GM18873 (cell line): ENCODE data around the gene TUNAR.

Experiments
- ATAC-seq: cut with Tn5 transposase; IDR thresholded peaks from one replicate; pipeline ENCODE4 v1.9.1; 2021; ENCODE audit warnings: mild to moderate bottlenecking, moderate library complexity, moderate number of reproducible peaks; ENCODE audit not compliant: unreplicated experiment, low FRiP score

TUNAR gene

DNA sequence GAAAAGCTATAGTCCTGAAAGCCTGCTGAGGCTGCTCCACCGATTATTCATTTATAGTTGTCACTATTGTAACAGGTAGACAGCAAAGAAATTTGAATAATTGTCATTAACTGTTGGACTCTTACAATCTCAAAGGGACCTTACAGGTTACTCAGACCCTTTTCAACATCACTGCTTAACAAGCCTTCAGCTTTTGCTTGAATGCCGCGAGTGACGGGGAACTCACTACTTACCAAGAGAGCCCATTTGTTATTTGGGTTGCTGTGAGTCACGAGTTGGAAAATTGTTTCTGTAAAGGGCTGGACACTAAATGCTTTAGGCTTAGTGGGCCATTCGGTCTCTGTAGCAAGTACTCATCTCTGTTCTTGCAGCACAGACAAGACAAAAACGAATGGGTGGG lies 5.9 kb upstream of the TUNAR start:
- no peak for ATAC-seq

DNA sequence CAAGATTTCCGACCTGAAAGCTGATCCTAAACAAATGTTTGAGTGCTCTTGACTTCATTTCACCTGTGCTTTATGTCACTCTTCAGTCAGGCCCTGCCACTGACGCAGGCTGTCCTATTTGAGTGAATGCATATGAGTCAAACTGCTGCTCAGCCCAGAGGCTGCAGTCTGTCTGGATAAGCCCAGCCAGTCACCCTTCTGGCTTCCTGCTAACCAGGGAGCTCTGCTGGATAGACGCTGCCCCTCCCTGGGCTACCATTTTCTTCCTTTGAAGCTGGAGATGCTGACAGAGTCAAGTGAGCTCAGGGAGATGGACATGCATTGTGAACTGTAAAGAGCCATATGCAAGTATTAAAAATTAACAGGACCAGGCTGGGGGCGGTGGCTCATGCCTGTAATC lies 5.1 kb upstream of the TUNAR start:
- ATAC-seq = no peak

DNA sequence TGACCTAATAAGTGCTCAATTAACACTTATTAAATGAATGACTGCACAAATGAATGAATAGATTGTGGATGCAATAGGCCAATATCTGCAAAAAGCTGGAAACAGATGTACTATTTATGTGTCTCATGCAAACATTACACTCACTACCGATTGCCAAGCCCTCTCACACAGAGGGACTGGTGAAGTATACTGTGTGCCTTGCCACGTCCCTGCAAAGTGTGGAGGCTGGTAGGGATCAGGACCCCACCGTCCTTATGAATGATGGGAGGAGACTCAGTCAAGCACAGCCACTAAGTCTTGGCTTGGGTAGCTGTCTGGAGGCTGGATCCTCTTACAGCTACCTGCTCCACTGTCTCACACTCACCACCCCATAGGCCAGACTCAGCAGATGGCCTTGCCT lies 3.9 kb upstream of the TUNAR start:
- ATAC-seq = no peak

DNA sequence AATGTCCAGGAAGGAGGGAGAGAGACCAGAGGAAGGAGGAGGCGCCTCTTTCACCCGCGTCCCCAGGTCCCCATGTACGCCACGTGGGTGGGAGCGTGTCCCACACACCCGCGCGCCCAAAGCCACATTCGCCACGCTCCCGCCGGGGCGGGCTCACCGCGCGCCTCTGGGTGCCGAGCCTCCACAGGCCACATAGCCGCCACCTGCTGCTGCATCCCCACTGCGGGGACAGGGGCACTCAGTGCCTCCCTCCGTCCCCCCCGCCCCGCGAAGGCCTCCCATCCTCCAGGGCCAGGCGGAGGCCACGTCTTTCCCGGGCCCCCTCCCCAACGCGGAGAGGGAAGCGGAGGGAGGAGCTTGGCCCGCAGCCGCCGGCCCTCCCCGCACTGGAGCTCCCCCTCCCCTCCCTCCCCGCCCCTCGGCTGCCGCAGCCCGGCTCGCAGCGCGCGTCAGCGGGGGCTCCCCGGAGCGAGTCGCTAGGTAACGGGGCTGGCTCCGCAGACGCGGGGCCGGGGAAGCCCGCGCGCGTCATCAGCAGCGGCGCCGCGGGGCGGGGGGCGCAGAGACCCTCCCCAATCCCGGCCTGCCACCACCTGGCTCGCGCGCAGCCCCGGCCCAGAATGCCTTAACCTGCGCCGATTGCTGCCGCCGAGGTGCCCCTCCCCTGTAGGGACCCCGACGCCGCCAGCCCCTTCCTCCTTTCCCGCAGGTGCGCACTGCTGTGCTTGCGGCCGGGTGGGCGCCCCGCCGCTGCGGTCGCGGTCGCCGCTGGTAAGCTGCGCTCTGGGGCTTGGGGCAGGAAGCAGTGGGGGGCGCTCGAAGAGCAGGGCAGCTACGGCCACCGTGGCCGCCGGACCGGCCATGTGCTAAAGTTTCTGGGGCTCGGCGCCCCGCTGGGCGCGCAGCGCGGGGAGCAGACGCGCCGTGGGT lies 536 bp upstream of the TUNAR start:
- no peak for ATAC-seq

DNA sequence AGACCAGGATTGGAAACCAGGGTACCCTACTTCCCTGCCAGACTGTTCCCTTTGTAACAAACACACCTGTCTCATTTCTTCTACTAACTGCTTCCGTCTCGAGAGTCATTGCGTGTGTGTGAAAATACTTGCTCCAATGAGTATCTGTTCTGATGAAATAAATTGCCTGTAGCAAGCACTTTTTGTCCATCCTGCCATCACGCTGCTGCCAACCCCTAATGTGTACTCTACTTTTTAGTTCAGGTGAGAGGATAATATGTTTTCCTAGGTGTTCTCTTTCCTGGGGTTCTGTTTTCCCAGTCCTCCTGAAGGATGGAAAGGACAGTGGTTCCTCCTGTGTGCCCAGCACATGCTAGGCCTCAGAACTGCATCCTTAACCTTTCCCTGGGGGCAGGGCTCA lies 1.0 kb downstream of the TUNAR start:
- ATAC-seq = no peak

DNA sequence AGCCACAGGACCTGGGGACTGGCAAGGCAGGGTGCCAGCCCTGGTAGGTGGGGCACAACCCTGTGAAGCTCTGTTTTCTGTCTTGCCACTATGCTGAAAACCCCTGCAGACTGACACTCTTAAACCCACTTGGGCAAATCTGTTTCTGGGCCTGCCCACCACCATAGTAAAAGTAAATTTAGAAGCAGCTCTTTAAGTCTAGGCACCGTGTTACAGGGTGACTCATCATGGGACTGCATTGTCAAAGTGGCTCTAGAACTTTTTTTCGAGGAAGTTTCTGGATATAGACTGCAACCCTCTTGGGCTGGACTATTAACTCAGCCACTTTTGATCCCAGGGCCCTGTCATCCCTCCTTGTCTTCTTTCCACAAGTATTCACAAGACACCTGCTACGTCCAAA lies 7.7 kb downstream of the TUNAR start:
- ATAC-seq = no peak

DNA sequence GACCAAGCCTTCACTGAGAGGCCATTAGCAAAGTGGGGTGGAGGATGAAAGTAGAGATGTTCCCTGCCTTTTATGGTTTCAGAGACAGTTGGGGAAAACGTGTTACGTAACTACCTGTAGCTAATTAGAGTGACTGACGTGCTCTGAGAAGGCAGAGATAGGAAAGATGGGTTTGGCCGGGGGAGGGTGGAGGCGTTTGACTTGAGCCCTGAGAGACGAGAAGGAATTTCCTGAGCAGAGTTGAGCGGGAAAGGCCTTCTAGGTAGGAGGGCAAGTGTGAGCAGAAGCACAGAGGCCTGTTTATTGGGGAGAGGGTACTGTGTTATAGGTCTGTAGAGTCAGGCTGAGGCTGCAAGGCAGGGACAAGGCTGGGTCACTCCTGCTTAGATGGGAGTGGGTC lies 8.6 kb downstream of the TUNAR start:
- ATAC-seq = no peak

DNA sequence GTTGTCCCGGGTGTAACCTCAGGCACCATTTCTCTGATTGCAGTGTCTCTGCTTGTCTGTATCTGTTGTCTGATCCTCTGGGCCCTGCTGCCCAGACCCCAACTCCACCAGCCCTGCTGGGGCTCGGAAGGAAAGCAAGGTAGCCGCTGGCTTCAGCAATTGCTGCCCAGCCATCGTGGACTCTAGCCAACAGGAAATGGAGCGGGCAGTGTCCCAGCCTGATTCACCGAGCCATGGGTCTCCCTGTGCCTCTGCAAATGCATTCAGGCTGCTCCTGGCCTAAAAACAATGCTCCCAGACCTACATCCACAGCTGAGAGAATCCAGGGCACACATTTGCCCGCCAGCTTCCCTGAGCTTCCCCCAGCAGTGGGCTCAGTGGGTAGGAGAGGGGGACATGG lies 9.2 kb downstream of the TUNAR start:
- no peak for ATAC-seq

DNA sequence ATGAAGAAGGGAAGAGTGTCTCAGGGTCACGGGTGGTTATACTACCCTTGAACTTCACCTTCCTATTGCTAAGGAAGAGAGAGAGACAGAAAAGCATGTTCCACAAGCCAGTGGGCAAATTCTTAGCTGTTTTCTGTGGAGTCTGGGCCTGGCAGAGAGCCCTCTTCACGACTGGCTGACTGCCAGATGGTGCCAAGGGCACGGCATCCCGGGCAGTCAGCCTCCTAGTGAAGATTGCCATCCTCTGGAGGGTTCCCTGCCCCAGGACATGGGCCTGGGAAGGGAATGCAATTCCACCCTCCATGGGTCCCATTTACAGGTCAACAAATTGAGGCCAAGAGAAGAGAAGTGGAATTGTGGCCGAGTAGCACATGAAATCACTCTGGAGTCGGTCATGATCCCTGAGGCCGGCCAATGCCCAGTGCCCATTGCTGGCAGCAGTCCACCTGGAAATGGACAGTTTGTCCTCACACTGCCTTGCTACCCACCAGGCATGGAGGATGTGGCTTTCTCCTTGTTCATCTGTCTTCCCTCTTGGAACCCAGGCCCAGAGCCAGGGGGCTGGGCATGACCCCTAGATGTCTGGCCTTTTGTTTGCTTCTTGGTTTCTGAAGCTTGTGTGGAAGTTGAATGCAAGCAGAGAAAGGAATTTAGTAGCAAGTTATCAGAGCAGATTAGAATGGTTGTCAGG lies 9.9 kb downstream of the TUNAR start:
- no peak for ATAC-seq

DNA sequence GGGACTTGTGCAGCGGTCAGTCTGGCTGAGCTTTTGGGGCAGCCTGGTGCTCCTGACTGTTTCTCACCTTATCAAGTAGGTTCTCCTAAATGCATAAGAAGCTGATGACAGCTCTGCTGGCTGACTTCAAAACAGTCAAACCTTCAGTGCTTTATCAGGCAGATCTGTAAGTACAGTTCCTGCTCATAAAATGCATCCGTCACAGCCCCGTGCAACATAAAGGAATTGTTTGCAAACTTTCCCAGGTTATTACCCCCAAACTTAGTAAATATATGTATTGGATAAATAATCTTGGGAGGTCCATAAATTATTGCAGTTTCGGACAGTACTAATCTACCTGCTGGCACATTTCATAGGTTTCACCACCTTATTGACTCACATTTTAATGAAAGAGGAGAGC lies 10.7 kb downstream of the TUNAR start:
- no peak for ATAC-seq

DNA sequence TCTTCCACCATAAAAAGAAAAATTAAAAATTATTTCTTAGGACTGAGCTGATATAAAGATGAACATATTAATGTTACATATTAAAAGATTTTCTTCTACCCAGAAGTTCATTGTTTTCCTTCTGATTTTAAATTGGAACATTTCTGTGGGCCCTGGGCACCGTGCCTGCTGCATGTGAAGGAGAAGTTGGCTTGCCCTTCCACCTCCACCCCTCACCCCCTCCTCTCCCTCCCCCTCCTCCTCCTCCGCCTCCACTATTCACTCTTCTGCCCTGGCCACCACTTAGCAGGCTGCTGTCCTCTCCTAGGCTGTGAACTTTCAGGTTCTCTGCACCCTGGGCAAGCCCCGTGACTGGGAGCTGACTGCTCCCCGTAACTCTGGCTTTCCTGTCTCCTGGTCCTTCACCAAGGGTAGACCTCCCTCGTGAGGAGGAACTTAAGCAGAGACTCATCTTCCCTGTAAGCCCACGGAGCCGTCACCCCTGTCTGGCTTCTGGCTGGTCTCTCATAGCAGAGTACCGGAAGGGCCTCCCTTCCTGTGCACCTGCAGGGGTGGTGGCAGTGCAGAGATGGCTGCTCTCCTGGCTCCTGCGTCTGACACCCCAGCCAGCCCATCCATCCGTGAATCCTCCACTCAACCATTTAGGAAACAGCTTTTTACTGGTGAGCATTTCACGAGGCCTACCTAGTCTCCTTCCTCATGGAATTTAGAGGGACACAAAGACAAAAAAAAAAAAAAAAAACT lies 12.8 kb downstream of the TUNAR start:
- no peak for ATAC-seq

DNA sequence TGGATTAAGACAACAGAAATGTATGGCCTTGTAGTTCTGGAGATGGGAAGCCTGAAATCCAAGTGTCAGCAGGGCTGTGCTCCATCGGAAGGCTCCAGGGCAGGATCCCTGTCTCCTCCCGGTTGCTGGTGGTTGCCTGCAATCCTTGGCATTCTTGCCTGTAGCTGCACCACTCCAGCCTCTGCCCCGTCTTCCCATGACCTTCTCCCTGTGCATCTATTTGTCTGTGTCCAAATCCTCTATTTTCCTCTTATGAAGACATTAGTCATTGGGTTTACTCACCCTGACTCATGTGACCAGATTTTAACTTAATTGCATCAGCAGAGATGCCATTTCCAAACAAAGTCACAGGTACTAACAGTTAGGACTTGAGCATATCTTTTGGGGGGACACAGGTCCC lies 15.1 kb downstream of the TUNAR start:
- ATAC-seq = no peak

DNA sequence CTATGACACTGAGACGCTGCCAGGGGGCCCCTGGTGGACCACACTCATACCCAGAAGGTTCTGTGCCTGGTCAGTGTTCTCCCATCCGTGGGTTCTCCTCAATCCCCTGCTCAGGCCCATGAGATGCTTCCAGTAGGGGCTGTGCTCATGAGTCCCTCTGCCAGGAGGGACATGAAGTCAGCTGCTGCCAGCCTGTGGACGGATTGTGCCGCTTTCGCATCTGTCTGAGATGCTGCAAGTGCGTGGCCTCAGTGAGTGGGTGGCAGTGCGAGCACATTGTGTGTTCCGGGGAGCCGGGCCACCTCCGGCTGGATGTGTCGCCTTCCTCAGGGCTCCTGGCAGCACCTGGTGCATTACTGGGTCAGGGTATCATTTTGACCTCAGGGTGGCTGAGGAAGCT lies 15.5 kb downstream of the TUNAR start:
- ATAC-seq = no peak

DNA sequence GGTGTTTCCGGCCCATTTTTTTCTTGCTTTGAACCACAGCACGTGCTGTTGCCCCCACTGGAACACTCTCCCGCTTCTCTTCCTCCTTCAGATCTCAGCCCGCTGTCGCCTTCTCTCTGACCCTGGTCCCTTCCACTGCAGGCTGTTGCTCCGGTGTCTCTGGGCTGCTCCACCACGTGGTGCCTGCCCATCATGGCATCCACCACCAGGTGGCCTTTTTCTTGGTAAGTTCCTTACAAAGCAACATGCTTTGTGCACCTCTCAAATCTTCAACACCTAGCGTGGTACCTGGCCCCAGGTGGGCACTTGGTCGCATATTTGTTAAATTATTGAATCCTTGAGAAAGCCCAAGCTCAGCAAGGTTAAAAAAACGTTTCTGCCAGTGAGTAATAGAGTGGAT lies 19.1 kb downstream of the TUNAR start:
- no peak for ATAC-seq

DNA sequence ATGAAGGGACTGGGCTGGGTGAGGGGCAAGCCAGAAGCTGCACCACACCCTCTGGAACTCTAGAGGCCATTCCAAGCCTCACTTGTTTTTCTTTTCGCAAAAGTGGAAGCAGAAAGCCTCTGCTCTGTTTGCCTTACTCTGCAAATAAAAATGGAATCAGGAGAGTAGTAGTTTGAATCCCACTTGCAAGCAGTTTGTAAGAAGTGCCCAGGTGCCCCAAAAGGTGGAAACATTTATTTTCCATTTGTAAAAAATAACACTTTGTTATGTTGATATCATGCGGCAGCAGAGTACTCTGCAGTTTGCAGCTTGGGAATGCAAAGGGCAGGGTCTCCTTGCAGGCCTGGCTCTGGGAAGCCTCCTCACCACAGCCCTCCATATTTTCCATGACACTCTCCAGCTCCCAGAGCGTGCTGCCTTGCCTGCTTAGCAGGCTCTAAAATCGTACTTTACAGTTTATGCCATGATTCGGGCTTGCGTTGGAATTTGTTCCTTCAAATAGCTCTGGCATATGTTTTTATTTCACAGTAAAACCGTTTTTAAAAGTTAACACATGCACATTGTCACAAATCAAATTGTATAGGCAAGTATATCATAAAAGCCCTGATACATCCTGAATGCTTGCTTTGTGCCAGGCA lies 20.0 kb downstream of the TUNAR start:
- ATAC-seq = no peak

DNA sequence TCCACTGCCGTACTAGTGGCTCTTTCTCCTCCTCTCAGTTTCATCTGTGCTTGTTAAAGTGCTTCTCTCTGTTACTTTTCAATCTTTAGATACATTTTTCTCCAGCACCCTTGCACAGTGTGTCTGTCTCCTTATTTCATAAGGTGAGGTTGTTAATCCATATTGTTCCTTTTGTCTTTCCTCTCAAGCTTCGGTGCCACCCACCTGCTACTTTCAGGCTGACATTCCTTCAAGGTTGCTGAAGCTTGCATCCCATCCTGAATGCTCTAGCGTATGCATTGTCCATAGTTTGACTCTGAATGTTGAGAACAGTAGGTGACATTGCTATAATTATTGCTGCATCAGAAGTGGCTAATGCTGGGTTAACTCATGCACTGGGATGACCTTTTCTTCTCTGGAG lies 20.6 kb downstream of the TUNAR start:
- no peak for ATAC-seq

DNA sequence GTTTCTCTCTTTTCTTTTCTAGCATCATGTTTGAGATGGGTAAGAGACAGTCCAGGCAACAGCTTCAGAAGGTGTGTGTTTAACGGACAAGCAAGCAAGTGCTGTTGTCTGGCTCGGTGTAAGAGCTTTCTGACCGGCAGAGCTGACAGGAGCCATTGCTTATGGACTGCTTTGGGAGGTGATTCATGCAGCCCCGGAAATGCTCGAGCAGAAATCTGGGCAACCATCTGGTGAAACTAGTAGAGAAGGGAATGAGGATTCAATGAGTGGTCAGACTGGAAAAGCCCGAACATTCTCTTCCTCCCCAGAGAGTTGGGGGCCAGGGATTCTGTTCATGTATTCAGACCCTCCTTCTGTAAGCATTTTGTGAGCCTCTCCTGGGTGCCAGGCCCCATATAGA lies 24.4 kb downstream of the TUNAR start:
- ATAC-seq = no peak

DNA sequence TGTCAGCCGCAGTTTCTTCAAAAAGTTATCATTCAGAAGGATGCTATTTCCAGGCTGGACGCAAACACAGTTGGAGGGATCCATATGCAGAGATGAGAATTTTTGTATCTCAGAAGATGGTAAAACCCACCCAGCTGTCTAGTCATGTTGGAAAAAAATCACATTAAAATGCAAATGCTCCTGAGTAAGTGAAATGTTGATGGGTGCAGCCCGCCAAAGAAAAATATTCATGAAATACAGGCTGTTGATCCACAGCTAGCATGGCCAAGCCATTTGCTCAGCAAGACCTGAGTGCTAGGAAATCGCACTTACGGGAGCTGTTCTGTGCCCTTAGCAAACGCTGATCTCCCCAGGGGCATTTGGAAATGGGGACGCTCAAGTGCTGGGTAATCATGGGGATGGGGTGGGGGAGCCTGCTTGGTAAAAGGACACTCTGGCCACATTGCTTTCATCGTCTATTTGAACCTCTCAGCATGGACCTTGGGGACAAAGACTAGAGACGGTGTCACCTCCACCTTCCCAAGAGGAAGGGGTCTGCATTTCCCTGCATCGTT lies 25.7 kb downstream of the TUNAR start:
- no peak for ATAC-seq

DNA sequence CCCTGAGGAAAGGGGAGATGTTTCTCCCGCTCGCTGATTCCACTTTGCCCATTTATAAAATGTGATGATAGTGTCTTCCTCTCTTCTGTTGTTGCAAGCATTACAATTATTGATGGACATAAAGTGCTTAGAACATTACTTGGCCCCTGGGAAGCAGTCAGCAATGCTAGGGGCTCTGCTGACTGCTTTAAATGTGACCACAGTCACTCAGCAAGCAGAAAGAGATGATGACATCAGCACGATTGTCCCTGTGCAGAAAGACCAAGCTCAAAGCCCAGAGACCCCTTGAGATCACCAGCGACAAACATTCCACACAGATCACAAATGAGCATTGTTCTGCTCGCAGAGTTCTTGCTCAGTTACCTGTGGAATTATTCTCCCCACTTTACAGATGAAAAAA lies 26.5 kb downstream of the TUNAR start:
- ATAC-seq = no peak

DNA sequence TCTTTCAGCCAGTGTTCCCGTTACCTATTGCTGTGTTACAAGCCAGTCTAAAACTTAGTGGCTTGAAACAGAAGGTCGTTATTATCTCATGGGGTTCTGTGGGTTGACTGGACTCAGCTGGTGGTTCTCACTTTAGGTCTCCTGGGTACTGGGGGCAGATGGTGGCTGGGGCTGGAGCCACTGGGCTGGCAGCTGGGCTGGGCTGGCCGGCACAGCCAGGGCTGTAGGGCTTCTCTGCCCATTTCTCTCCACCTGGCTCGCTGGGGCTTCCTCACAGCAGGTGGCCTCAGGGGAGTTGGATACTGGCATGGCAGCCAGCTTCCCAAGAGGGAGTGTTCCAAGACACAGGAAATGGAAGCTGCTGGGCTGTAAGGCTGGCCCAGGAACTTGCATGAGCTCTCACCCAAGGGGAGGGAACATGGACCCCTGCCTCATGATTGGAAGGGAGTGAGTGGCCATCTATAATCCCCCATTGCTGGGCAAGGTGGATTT lies 27.0 kb downstream of the TUNAR start:
- no peak for ATAC-seq
